ENCODE results near the gene RASSF8.

Gene RASSF8

DNA sequence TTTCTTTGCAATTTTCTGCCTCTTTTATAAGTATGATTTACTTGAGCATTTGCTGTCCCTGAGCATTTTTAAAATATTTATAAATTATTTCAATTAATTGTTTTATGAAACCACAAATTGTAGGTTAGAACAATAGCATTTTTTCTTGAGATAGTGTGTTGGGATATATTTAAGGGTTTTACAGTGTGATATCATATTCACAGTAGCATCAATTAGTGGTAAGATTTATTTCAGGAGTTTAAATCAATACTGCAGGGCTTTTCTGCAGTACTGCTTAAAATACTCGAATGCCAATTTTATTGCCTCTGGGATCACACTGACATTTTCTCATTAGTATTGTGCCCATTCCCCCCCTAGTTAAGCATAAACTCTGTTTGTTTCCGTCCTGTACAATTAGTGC, 84.2 kb downstream of the RASSF8 start:
- no peak overlapping the region for H3K27ac ChIP-seq (ENCODE audit: low read depth, low read length, severe bottlenecking)
- no peak overlapping the region for H3K4me3 ChIP-seq (ENCODE audit: extremely low read depth, insufficient read depth, low read length, poor library complexity, severe bottlenecking)
- H3K4me1 ChIP-seq (ENCODE audit: control insufficient read depth, insufficient read depth, low read length, poor library complexity, severe bottlenecking): peaks cover 21% of the 10 kb centered on the region
- 71 to 80% methylated on average over 1 to 2 of the region's 2 CpGs for WGBS, 2 experiments (ENCODE audit: insufficient coverage in 2 of 2)
- no peaks in the 10 kb centered on the region for H3K9me3 ChIP-seq (ENCODE audit: control insufficient read depth, low read length)
- H3K36me3 ChIP-seq (ENCODE audit: control insufficient read depth, insufficient read depth, low read length): no peaks in the 10 kb centered on the region

DNA sequence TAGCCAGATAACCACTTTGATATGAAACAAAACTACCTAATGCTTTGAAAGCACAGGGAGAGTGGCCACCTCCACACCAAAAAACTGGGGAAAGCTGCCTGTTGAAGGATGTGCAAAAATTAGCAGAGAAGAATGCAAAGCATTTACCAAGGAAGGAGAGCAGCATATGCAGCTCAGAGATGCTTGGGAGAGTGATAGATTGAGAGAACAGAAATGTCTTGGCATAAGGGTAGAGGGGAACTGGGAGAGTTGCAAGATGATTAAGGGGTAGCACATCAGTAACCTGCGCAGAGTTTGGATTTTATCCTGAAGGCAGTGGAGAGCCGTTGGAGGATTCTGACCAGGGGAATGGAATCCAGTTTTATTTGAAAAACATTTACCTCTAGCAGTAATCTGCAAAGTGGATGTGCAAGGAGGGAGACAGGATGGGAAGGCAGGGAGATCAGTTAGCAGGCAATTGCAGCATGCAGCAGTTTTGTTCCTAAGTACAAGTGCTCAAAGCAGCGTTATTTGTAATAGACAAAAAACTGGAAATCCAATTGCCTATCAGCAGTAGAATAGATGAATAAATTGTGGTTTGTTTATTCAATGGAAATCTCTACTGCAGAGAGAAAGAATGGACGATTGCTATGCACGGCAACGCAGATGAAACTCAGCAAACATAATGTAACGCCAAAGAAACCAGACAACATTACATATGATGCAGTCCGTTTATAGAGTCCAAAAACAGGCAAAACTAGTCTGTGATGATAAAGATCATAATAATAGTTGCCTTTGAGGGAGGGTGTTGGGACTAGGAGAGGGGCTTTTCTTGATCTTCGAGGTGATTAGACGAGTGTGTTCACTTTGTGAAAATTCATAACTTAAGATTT, 84.9 kb downstream of the RASSF8 start:
- Histone ChIP-seq H3K9me3 (ENCODE audit: control insufficient read depth, low read length) (no peaks in the 10 kb centered on the region), H3K27ac (ENCODE audit: low read depth, low read length, severe bottlenecking) (no peak overlapping the region), H3K4me3 (ENCODE audit: extremely low read depth, insufficient read depth, low read length, poor library complexity, severe bottlenecking) (no peak overlapping the region), H3K4me1 (ENCODE audit: control insufficient read depth, insufficient read depth, low read length, poor library complexity, severe bottlenecking) (peaks cover 21% of the 10 kb centered on the region), H3K36me3 (ENCODE audit: control insufficient read depth, insufficient read depth, low read length) (no peaks in the 10 kb centered on the region)
- WGBS, 2 experiments (ENCODE audit: insufficient coverage in 2 of 2): 94 to 100% methylated on average over 2 to 3 of the region's 10 CpGs

DNA sequence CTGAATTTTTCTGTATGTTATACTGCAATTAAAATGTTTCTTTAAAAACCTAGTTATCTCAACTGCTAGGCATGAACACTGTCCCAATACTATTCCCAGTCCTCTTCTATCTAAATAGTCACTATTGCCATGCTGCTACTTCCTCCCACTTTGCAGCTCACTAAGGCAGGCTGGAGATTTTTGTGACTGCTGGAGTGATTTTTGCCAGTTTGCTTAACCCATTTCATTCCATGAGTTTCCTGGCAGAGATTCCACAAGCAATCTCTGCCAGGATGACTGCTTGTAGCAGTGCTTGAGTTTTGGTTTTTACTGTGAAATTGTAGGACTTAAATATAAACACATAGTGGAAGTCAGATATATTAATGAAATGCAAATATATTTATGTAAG, 85.5 kb downstream of the RASSF8 start:
- Histone ChIP-seq H3K27ac (ENCODE audit: low read depth, low read length, severe bottlenecking) (no peak overlapping the region), H3K9me3 (ENCODE audit: control insufficient read depth, low read length) (no peaks in the 10 kb centered on the region), H3K36me3 (ENCODE audit: control insufficient read depth, insufficient read depth, low read length) (no peaks in the 10 kb centered on the region), H3K4me3 (ENCODE audit: extremely low read depth, insufficient read depth, low read length, poor library complexity, severe bottlenecking) (no peak overlapping the region), H3K4me1 (ENCODE audit: control insufficient read depth, insufficient read depth, low read length, poor library complexity, severe bottlenecking) (peaks cover 21% of the 10 kb centered on the region)

DNA sequence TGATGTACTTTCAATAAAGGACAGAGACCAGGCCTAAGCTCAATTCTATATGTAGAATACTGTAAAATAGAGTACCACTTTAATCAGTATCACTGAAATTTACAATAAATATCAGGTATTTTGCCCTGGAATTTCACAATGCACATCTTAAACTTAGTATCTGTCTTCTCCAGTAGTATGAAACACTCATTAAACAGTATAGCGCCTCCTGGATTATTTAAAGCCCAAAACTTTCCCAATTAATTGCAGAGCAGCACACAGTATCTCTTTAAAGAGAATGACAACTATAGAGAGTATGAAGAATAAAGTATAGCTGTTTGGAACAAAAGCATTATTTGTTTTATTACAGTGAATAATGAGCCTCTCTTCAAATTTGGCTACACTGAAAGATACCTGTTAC, 86.1 kb downstream of the RASSF8 start:
- H3K9me3 ChIP-seq (ENCODE audit: control insufficient read depth, low read length): no peaks in the 10 kb centered on the region
- H3K4me1 ChIP-seq (ENCODE audit: control insufficient read depth, insufficient read depth, low read length, poor library complexity, severe bottlenecking): peaks cover 21% of the 10 kb centered on the region
- no peak overlapping the region for H3K27ac ChIP-seq (ENCODE audit: low read depth, low read length, severe bottlenecking)
- no CpG with 5 or more reads among the region's 1 CpG for WGBS, 2 experiments (ENCODE audit: insufficient coverage in 2 of 2)
- H3K36me3 ChIP-seq (ENCODE audit: control insufficient read depth, insufficient read depth, low read length): no peaks in the 10 kb centered on the region
- no peak overlapping the region for H3K4me3 ChIP-seq (ENCODE audit: extremely low read depth, insufficient read depth, low read length, poor library complexity, severe bottlenecking)

DNA sequence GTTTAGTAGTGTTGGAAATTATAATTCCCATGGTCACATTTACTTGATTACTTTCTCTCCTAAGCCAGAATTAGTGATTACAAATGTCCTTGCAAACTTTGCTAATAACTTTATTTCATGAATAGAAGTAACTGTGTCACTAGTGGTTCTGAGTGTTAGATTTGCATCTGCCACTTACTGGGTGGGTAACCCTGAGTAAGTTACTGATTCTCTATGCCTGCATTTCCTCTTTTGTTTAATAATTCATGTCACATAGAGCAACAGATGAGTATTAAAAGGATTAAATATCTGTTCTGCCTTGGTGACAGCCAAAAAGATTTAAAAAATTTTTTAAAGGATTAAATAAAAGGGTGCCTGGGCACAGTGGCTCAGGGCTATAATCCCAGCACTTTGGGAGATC, 87.7 kb downstream of the RASSF8 start:
- Histone ChIP-seq H3K9me3 (ENCODE audit: control insufficient read depth, low read length) (no peaks in the 10 kb centered on the region), H3K36me3 (ENCODE audit: control insufficient read depth, insufficient read depth, low read length) (no peaks in the 10 kb centered on the region), H3K27ac (ENCODE audit: low read depth, low read length, severe bottlenecking) (no peak overlapping the region), H3K4me3 (ENCODE audit: extremely low read depth, insufficient read depth, low read length, poor library complexity, severe bottlenecking) (no peak overlapping the region), H3K4me1 (ENCODE audit: control insufficient read depth, insufficient read depth, low read length, poor library complexity, severe bottlenecking) (peaks cover 21% of the 10 kb centered on the region)

DNA sequence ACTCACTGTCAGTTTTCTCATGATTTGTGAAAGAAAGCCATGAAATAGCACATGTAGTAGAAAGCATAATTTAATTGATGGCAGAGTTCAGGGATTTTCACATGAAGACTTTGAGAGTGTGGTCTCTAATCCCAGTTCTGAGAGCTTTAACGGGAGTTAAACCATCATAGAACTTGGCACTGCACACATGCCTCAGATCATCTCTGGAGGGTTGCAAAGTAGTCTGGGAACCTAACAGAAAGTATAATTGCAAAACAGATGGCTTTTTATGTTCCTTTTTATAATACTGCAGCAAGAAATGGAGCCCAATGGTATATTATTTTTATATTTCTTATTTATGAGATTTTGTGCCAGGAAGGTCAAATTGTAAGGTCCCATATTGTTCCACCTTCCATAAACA, 88.4 kb downstream of the RASSF8 start:
- Histone ChIP-seq H3K4me1 (ENCODE audit: control insufficient read depth, insufficient read depth, low read length, poor library complexity, severe bottlenecking) (peaks cover 20% of the 10 kb centered on the region), H3K4me3 (ENCODE audit: extremely low read depth, insufficient read depth, low read length, poor library complexity, severe bottlenecking) (no peak overlapping the region), H3K36me3 (ENCODE audit: control insufficient read depth, insufficient read depth, low read length) (no peaks in the 10 kb centered on the region), H3K27ac (ENCODE audit: low read depth, low read length, severe bottlenecking) (no peak overlapping the region), H3K9me3 (ENCODE audit: control insufficient read depth, low read length) (no peaks in the 10 kb centered on the region)
- no CpG with 5 or more reads among the region's 1 CpG for WGBS, 2 experiments (ENCODE audit: insufficient coverage in 2 of 2)

DNA sequence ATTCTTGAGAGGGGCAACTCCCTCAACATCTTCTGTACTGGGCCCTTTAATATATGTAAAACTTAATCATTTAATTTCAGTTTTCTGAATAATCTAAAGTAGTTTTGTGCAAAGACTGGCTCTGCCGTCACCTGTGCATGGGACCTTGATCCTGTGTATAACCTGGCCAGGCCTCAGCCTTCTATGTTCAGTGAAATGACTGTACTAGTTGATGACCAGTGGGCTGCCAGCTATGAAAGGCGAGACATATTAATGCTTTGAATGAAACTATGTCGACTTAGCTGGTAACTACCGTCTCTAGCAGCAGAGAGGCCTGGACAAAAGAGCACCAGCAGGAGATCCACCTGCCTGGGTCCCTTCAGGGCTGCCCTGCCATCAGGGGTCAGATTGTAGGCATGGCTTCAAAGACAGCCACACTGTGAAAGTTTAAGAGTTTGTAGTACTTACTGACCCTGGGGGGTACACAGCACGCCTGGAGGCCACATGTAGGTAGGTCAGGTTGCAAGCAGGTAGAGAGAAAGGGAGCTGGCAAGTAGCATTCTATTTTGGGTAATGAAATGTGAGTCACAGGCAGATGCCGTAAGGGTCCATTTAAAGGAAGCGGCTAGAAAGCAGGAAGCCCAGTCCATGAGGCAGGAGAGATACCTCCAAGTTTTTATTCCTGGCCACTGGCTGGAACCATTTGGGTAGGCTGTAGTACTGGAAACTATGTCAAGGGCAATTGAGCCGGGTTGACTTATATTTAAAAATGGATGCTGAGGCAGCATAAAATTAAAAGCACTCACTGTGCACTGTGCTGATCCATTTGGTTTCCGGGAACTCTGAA, 89.1 kb downstream of the RASSF8 start:
- Histone ChIP-seq H3K9me3 (ENCODE audit: control insufficient read depth, low read length) (no peaks in the 10 kb centered on the region), H3K4me3 (ENCODE audit: extremely low read depth, insufficient read depth, low read length, poor library complexity, severe bottlenecking) (no peak overlapping the region), H3K36me3 (ENCODE audit: control insufficient read depth, insufficient read depth, low read length) (no peaks in the 10 kb centered on the region), H3K4me1 (ENCODE audit: control insufficient read depth, insufficient read depth, low read length, poor library complexity, severe bottlenecking) (peaks cover 15% of the 10 kb centered on the region), H3K27ac (ENCODE audit: low read depth, low read length, severe bottlenecking) (no peak overlapping the region)
- WGBS, 2 experiments (ENCODE audit: insufficient coverage in 2 of 2): 76 to 81% methylated on average over 8 to 9 of the region's 9 CpGs

DNA sequence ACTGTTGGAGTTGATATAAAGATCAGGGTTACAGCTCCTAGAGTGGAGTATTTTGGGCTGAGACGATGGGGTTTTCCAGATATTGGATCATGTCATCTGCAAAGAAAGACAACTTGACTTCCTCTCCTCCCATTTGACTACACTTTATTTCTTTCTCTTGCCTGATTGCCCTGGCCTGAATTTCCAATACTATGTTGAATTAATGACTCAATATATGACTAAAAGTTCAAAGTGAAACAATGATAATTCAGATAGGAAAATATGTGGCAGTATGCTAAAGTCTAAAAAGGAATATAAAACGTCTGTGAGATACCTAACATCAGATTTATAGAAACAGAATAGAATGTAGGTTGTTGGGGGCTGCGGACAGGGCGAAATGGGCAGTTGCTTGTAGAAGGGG, 94.2 kb downstream of the RASSF8 start:
- H3K9me3 ChIP-seq (ENCODE audit: control insufficient read depth, low read length): no peaks in the 10 kb centered on the region
- WGBS, 2 experiments (ENCODE audit: insufficient coverage in 2 of 2): 83% methylated on average over 3 of the region's 4 CpGs; no CpG with 5 or more reads in 1 of the 2 experiments
- H3K4me3 ChIP-seq (ENCODE audit: extremely low read depth, insufficient read depth, low read length, poor library complexity, severe bottlenecking): no peak overlapping the region
- peaks cover 13% of the 10 kb centered on the region for H3K36me3 ChIP-seq (ENCODE audit: control insufficient read depth, insufficient read depth, low read length)
- H3K4me1 ChIP-seq (ENCODE audit: control insufficient read depth, insufficient read depth, low read length, poor library complexity, severe bottlenecking): no peaks in the 10 kb centered on the region
- H3K27ac ChIP-seq (ENCODE audit: low read depth, low read length, severe bottlenecking): no peak overlapping the region

DNA sequence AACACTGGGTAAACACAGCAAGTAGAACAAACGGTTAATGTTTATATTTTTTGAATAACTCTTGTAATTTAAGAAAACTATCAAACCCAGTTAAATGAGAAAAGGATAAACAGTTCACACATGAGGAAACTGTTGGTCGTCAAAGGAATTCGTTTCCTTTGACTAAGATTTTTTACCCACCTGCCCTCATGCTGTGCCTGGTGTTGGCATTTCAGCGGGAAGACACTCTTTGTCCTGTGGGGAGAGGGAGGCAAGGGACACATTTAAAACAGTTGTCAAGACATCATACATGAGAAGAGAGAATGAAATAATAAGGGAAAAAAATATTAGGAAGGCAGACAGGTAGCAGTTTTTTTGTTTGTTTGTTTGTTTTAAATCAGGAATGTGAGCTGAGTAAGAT, 95.9 kb downstream of the RASSF8 start:
- H3K9me3 ChIP-seq (ENCODE audit: control insufficient read depth, low read length): no peaks in the 10 kb centered on the region
- no peak overlapping the region for H3K4me3 ChIP-seq (ENCODE audit: extremely low read depth, insufficient read depth, low read length, poor library complexity, severe bottlenecking)
- WGBS, 2 experiments (ENCODE audit: insufficient coverage in 2 of 2): 20 to 33% methylated on average over 1 to 2 of the region's 4 CpGs
- H3K36me3 ChIP-seq (ENCODE audit: control insufficient read depth, insufficient read depth, low read length): peaks cover 19% of the 10 kb centered on the region
- H3K4me1 ChIP-seq (ENCODE audit: control insufficient read depth, insufficient read depth, low read length, poor library complexity, severe bottlenecking): no peaks in the 10 kb centered on the region
- H3K27ac ChIP-seq (ENCODE audit: low read depth, low read length, severe bottlenecking): no peak overlapping the region

DNA sequence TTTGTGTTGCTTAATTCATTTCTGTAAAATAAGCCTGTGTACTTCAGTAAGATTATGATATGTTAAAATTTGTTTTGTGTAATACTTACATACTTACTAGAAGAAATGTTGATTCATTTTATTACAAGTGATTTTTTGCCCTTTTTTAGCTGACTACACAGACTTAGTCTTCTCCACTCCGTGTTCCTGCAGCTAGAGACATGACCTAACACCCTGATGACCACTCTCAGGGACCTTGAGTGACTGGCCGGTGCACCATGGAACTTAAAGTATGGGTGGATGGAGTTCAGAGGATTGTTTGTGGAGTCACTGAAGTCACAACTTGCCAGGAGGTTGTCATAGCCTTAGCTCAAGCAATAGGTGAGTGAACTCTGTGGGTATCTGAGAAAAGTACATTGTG, 96.6 kb downstream of the RASSF8 start:
- Histone ChIP-seq H3K27ac (ENCODE audit: low read depth, low read length, severe bottlenecking) (no peak overlapping the region), H3K4me1 (ENCODE audit: control insufficient read depth, insufficient read depth, low read length, poor library complexity, severe bottlenecking) (no peaks in the 10 kb centered on the region), H3K36me3 (ENCODE audit: control insufficient read depth, insufficient read depth, low read length) (peaks cover 19% of the 10 kb centered on the region), H3K4me3 (ENCODE audit: extremely low read depth, insufficient read depth, low read length, poor library complexity, severe bottlenecking) (no peak overlapping the region), H3K9me3 (ENCODE audit: control insufficient read depth, low read length) (no peaks in the 10 kb centered on the region)
- 100% methylated on average over 2 of the region's 2 CpGs; no CpG with 5 or more reads in 1 of the 2 experiments for WGBS, 2 experiments (ENCODE audit: insufficient coverage in 2 of 2)

DNA sequence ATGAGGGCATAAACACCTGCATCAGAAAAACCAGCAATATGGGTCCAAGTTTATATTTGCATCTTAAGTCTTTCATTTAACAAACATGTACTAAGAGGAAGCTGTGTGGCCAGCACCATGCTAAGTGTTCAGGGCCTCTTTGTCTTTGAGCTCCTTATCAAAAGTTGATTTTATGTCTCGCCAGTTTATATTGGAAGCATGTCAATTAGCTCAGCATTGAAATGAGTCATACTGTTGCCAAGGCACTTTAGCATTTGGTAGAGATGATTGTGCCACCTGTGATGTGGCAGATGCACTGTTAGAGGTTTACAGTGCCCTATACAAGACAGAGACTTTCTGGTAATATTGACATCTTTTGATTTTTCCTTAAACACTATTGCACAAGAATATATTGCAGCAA, 97.9 kb downstream of the RASSF8 start:
- H3K4me3 ChIP-seq (ENCODE audit: extremely low read depth, insufficient read depth, low read length, poor library complexity, severe bottlenecking): no peak overlapping the region
- no peaks in the 10 kb centered on the region for H3K9me3 ChIP-seq (ENCODE audit: control insufficient read depth, low read length)
- no peak overlapping the region for H3K27ac ChIP-seq (ENCODE audit: low read depth, low read length, severe bottlenecking)
- no peaks in the 10 kb centered on the region for H3K4me1 ChIP-seq (ENCODE audit: control insufficient read depth, insufficient read depth, low read length, poor library complexity, severe bottlenecking)
- H3K36me3 ChIP-seq (ENCODE audit: control insufficient read depth, insufficient read depth, low read length): peaks cover 19% of the 10 kb centered on the region
- WGBS, 2 experiments (ENCODE audit: insufficient coverage in 2 of 2): 100% methylated on average over 1 of the region's 1 CpG

Data from mesodermal cell (in vitro differentiated cells).